HG03025 (cell line): ENCODE measurements around the gene RGPD3.

ENCODE experiments used
- ATAC-seq: cut with Tn5 transposase; IDR thresholded peaks from one replicate; pipeline ENCODE4 v1.9.1; 2021; ENCODE audit warnings: mild to moderate bottlenecking, moderate library complexity; ENCODE audit not compliant: unreplicated experiment, low FRiP score

Gene RGPD3

DNA sequence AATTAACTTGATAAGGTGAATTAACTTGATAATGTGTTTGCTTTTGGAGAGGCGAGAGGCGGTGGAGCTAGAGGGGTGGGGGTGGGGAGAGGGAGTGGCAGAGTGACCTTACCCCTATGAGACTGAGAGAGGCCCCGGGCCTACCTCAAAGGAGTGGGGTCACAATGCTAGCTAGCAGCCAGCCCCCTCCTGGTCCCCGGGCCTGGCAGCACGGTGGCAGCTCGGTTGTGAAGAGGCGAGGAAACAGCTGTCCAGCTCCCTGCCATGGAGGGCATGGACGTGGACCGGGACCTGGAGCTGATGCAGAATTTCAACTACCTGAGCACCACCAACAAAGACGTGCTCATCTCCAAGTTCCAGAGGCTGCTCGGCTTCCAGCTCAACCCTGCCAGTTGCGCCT is 123.9 kb downstream of the RGPD3 start:
- ATAC-seq: no peak

DNA sequence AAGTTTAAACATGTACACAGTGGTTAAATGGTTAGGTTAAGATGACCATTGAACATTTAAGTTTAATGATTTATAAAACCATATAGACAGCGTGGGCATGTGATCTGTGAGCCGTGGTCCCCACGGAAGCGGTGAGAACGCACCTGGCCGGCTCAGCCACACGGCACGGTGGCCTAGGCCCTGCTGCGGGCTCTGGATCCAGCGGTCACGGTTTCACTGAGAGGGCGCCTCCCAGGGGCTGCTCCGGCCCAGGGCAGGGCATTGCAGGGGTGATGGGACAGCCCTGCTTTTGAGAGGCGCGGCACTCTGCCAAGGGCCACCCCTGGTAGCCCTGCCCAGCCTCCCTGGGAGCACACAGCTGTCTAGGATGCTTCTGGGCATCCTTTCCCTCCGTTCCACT is 124.9 kb downstream of the RGPD3 start:
- ATAC-seq: no peak

DNA sequence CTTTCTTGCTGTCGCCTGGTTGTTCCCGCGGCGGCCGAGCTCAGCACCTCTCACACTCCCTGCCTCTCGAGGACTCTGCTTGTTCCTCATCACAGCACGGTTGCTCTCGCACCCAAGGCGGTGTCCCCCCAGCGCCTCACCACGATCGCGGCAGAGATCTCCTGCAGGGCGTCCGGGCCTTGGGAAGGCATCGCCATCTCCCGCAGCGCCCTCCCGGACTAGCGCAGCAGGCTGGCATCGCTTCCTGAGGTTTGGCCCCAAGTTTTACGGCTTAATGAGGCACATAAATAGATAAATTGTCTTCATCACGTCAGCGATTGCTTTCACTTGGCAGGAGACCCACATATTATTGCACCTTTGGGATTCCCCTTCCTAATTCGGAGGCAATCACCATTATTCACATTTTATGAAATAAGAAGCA is 125.4 kb downstream of the RGPD3 start:
- ATAC-seq: no peak

- ATAC-seq: no peak
Measured at GRCh38 chr2:106341666-106342065, 126.5 kb downstream of the RGPD3 start.
